DOHH2 (cell line): ENCODE results near the gene RECQL5.

Experiments used
- H3F3A ChIP-seq: fragments of 200-600 bp; sonication (generic), shearing (Covaris generic); 2 replicates; pipeline ENCODE4 v1.6.0; 2016; ENCODE audit warnings: antibody characterized with exemption, mild to moderate bottlenecking; ENCODE audit not compliant: control insufficient read depth, insufficient read depth
- H3K27ac ChIP-seq: fragments of 200-600 bp; sonication (generic); 2 replicates; pipeline ENCODE4 v1.5.1; 2014; ENCODE audit warnings: low read depth, mild to moderate bottlenecking, low read length, moderate library complexity
- H3K27me3 ChIP-seq: fragments of 200-600 bp; sonication (generic); 2 replicates; pipeline ENCODE4 v1.6.1; 2014; ENCODE audit warnings: mild to moderate bottlenecking, low read length, mixed read lengths; ENCODE audit not compliant: control insufficient read depth
- H3K36me3 ChIP-seq: fragments of 200-600 bp; sonication (generic); 2 replicates; pipeline ENCODE4 v1.6.1; 2014; ENCODE audit warnings: mild to moderate bottlenecking, low read length, moderate library complexity, mixed read lengths; ENCODE audit not compliant: control insufficient read depth
- H3K4me1 ChIP-seq: fragments of 200-600 bp; sonication (generic); 2 replicates; pipeline ENCODE4 v1.6.1; 2014; ENCODE audit warnings: mild to moderate bottlenecking, low read length, mixed read lengths; ENCODE audit not compliant: control insufficient read depth
- H3K4me2 ChIP-seq: fragments of 200-600 bp; sonication (generic); 2 replicates; pipeline ENCODE4 v1.6.0; 2014; ENCODE audit warnings: mild to moderate bottlenecking, low read length, moderate library complexity
- H3K4me3 ChIP-seq: fragments of 200-600 bp; sonication (generic); 2 replicates; pipeline ENCODE4 v1.5.1; 2014; ENCODE audit warnings: mild to moderate bottlenecking, low read length, mixed read lengths
- H3K79me2 ChIP-seq: fragments of 200-600 bp; sonication (generic); 2 replicates; pipeline ENCODE4 v1.6.1; 2014; ENCODE audit warnings: mild to moderate bottlenecking, low read length, mixed read lengths; ENCODE audit not compliant: control insufficient read depth
- H3K9me2 ChIP-seq: fragments of 200-600 bp; sonication (generic); replicated peaks from 2 replicates; pipeline ENCODE4 v1.6.1; 2014; ENCODE audit warnings: mild to moderate bottlenecking, low read length, mixed read lengths; ENCODE audit not compliant: control insufficient read depth
- H3K9me3 ChIP-seq: fragments of 200-600 bp; sonication (generic); 2 replicates; pipeline ENCODE4 v1.6.1; 2014; ENCODE audit warnings: antibody characterized with exemption, low read length, mixed read lengths; ENCODE audit not compliant: control insufficient read depth, insufficient read depth
- H4K20me1 ChIP-seq: fragments of 200-600 bp; sonication (generic); 2 replicates; pipeline ENCODE4 v1.6.0; 2014; ENCODE audit warnings: low read depth, mild to moderate bottlenecking, antibody characterized with exemption, low read length, moderate library complexity; ENCODE audit not compliant: control insufficient read depth, insufficient read depth
- EZH2phosphoT487 ChIP-seq: fragments of 200-600 bp; sonication (generic); IDR thresholded peaks from 2 replicates; pipeline ENCODE4 v1.6.1; 2017; ENCODE audit warnings: borderline replicate concordance, mild to moderate bottlenecking, antibody characterized with exemption, low read length, moderate library complexity, mixed read lengths
- TF ChIP-seq, protein P1 (sequence below): fragments of 200-600 bp; sonication (generic); IDR thresholded peaks from one replicate; pipeline ENCODE4 v1.5.1; 2014; ENCODE audit warnings: antibody characterized with exemption, mild to moderate bottlenecking, low read depth, low read length; ENCODE audit not compliant: poor library complexity, severe bottlenecking

RECQL5 gene

DNA sequence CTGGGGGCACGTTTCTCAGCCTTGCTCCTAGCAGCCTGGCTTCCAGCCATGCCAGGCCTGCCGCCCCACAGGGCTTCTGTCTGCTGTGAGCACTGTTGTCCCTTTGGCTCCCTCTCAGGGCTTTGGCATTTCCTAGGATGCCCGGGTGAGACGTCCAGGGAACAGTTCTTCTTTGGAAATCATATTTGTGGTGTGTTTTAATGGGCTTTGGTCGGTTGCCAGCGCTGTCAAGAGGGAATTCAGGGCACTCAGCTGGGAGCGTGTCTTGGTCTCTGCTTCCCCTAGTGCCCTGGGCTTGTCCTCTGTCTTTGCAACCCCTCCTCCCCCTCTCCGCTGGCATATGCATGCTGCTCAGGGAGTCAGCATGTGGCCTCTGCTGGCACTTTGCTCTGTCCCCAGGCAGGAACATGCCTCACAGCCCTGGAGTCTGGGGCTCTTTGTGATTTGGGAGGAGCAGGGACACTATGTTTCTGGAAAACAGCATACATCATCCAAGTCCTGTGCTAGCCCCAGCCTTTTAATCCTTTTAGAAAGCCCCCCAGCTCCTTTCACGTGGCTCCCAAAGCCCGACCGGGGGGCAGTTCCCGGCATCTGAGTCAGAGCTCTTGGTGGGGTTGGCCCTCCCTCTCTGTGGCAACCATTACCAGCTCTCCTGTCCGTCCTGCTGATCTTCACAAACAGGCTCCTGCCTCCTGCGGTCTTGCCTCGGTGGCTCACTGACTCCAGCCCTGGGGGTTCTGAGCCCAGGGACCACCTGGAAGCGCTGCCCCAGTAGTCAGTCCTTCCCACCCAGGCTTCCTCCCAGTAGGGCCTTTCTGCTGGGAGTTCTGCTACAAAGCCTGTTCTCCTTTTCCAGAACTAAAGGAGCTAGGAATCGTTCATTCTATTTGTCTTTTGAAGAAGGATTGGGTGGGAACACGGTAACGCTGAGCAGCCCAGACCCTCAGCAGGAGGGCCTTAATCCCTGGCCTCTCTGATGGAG, 26.8 kb upstream of the RECQL5 start:
- Histone ChIP-seq H3K27ac (no peak overlapping the region), H3K9me3 (no peaks in the 10 kb centered on the region), H3K27me3 (no peaks in the 10 kb centered on the region), H3K9me2 (no peaks in the 10 kb centered on the region), H3K79me2 (peaks cover 56% of the 10 kb centered on the region), H3F3A (peaks cover 9% of the 10 kb centered on the region; the same call in 1 of the 2 replicates), H3K4me1 (peaks cover 18% of the 10 kb centered on the region), H3K36me3 (peaks cover 88% of the 10 kb centered on the region), H3K4me2 (no peak overlapping the region), H3K4me3 (no peak overlapping the region), H4K20me1 (peaks cover 14% of the 10 kb centered on the region)
- TF ChIP-seq EZH2phosphoT487 = no peak
- TF ChIP-seq, protein P1, sequence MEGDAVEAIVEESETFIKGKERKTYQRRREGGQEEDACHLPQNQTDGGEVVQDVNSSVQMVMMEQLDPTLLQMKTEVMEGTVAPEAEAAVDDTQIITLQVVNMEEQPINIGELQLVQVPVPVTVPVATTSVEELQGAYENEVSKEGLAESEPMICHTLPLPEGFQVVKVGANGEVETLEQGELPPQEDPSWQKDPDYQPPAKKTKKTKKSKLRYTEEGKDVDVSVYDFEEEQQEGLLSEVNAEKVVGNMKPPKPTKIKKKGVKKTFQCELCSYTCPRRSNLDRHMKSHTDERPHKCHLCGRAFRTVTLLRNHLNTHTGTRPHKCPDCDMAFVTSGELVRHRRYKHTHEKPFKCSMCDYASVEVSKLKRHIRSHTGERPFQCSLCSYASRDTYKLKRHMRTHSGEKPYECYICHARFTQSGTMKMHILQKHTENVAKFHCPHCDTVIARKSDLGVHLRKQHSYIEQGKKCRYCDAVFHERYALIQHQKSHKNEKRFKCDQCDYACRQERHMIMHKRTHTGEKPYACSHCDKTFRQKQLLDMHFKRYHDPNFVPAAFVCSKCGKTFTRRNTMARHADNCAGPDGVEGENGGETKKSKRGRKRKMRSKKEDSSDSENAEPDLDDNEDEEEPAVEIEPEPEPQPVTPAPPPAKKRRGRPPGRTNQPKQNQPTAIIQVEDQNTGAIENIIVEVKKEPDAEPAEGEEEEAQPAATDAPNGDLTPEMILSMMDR = no peak

DNA sequence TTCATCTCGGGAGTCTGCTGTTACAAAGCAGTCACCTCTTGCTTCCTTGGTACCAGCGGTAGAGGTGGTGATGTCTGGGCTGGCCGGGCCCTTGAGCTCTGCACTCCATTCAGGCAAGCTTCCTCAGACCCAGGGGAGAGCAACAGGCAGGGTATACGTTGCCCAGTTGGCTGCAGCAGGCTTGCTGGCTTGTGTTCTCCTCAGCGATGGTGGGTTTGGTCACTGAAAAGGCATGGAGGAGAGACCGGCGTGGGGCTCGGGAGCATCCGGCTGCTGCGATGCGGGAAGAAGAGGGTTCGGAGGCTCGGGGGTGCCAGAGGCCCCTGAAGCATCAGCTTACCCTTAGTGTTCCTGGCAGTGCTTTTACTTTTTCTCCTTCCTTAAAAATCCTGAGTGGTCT, 26.0 kb upstream of the RECQL5 start:
- peaks cover 88% of the 10 kb centered on the region for H3K36me3 ChIP-seq
- no peak overlapping the region for H3K4me2 ChIP-seq
- H3K27me3 ChIP-seq = no peaks in the 10 kb centered on the region
- no peak overlapping the region for H3K27ac ChIP-seq
- H3K79me2 ChIP-seq = peaks cover 64% of the 10 kb centered on the region
- H4K20me1 ChIP-seq = peaks cover 14% of the 10 kb centered on the region
- no peaks in the 10 kb centered on the region for H3K9me2 ChIP-seq
- H3F3A ChIP-seq = peaks cover 17% of the 10 kb centered on the region
- no peak overlapping the region for H3K4me3 ChIP-seq
- TF ChIP-seq, protein P1 = no peak
- TF ChIP-seq EZH2phosphoT487 = no peak
- H3K4me1 ChIP-seq = peaks cover 26% of the 10 kb centered on the region
- no peaks in the 10 kb centered on the region for H3K9me3 ChIP-seq

DNA sequence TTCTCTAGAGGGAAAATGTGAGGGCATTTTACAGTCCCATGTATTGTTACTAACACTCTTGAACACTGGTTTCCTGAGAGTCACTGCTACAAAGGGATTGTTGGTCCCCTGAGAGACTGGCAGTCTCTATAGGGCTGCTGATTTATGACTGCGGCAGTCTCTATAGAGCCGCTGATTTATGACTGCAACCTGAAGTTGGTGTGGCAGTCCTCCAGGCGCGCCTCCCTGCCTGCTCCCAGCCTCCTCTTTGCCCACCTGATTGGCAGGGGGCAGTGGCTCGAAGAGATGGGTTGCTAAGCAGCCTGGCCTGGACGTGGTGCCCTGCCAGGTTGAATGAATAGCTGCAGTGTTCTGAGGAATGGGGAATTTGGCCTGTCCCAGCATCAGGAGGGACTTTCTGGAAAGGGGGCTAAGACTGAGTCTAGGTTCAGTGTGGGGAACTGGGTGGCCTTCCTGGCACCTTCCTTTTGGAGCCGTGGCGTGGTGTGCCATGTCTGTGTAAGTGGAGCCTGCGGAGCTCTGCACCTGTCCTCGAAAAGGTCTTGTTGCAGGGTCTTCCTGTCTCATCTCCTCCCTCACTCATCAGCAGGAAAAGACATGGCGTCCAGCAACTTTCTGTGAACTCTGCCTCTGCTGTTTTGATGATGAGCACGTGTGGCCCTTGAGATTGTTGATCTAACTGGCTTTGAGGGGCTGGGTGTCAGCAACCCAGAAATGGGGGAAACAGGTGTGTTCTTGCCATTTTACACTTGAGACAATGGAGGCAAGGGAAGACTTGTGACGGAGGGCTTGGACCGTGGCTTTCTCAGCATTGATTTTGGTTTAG, 25.1 kb upstream of the RECQL5 start:
- Histone ChIP-seq H3K36me3 (peaks cover 86% of the 10 kb centered on the region), H4K20me1 (peaks cover 14% of the 10 kb centered on the region), H3F3A (peaks cover 18% of the 10 kb centered on the region), H3K4me1 (peaks cover 35% of the 10 kb centered on the region), H3K4me3 (no peak overlapping the region), H3K27ac (no peak overlapping the region), H3K9me2 (no peaks in the 10 kb centered on the region), H3K4me2 (no peak overlapping the region), H3K79me2 (peaks cover 69% of the 10 kb centered on the region), H3K27me3 (no peaks in the 10 kb centered on the region), H3K9me3 (no peaks in the 10 kb centered on the region)
- TF ChIP-seq EZH2phosphoT487 = no peak
- TF ChIP-seq, protein P1 = no peak
